Measurements from ENCODE around the gene RAD17.
"Not testable (repeated sequence)": the region's sequence is repeated elsewhere in the genome, so short reads cannot be mapped to it uniquely, and the experiment has no call there.

DNA sequence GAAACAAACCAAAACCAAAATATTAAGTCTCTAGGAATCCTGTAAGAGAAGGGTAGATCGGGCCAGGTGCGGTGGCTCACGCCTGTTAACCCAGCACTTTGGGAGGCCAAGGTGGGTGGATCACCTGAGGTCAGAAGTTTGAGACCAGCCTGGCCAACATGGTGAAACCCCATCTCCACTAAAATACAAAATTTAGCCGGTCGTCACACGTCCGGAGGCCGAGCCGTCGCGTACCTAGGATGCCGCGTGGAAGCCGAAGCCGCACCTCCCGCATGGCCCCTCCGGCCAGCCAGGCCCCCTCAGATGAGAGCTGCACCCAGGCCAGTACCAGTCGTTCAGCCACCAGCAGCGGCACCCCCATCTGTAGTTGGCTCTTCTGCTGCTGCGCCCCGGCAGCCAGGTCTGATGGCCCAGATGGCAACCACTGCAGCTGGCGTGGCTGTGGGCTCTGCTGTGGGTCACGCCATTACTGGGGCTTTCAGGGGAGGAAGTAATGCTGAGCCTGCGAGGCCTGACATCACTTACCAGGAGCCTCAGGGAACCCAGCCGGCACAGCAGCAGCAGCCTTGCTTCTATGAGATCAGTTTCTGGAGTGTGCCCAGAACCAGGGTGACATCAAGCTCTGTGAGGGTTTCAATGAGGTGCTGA, 35.8 kb upstream of the RAD17 start:
- TF ChIP-seq, protein P1, sequence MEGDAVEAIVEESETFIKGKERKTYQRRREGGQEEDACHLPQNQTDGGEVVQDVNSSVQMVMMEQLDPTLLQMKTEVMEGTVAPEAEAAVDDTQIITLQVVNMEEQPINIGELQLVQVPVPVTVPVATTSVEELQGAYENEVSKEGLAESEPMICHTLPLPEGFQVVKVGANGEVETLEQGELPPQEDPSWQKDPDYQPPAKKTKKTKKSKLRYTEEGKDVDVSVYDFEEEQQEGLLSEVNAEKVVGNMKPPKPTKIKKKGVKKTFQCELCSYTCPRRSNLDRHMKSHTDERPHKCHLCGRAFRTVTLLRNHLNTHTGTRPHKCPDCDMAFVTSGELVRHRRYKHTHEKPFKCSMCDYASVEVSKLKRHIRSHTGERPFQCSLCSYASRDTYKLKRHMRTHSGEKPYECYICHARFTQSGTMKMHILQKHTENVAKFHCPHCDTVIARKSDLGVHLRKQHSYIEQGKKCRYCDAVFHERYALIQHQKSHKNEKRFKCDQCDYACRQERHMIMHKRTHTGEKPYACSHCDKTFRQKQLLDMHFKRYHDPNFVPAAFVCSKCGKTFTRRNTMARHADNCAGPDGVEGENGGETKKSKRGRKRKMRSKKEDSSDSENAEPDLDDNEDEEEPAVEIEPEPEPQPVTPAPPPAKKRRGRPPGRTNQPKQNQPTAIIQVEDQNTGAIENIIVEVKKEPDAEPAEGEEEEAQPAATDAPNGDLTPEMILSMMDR (conservative IDR thresholded peaks at IDR 0.05; ENCODE audit: low read depth, low read length): not testable (repeated sequence)
- not testable (repeated sequence) for TF ChIP-seq EZH2 (IDR thresholded peaks at IDR 0.05; ENCODE audit: borderline replicate concordance, low read depth, low read length, poor library complexity, severe bottlenecking)

Data from A673 (cell line).